AML-193 (cell line): ENCODE measurements around the gene C19orf73.

Experiments
- DNase-seq, 2 experiments: peaks; one replicate each; lab custom pipeline; 2025; lab: John Stamatoyannopoulos, UW

Gene C19orf73, protein sequence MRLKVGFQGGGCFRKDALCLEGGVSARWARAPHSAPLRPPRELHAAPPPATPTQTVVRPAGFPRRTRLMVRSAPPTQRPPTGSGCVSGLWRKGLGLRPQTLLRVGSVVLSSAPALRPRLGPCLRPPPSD

DNA sequence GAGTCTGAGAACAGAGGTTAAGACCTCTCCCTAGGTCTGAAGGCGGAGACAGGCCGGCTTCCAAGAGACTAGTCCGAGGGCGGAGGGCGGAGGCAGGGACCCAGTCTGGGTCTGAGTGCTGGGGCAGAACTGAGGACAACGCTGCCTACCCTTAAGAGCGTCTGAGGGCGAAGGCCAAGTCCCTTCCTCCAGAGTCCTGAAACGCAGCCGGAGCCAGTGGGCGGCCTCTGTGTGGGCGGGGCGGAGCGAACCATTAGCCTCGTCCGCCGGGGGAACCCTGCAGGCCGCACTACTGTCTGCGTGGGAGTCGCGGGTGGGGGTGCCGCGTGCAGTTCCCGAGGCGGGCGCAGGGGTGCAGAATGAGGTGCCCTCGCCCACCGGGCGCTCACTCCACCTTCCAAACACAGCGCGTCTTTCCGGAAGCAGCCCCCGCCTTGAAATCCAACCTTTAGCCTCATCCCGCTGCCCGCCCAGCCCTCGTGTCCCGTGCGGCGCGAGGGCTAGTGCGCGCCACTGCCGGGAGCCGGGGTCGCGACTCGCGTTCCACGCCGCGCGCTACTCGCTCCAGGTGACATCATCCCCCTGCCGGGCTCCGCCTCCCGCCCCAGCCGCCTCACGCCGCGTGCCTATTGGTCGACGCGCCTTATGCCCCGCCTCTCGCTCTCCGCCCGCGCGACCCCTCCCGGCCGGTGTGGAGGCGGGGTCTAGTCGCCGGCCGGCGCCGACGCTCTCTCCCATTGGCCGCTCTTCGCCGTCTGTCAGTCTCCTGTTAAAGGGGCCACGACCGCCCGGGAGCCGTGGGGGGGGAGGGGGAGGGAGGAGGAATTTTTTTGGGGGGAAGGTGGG is at the start of gene C19orf73:
C19orf73 (minus strand) TSS at position 579 of the 846 bp plus-strand sequence; CDS start at position 458, 121 bp downstream.
- peak; percentile 87 to 90 for DNase-seq

- no peak for DNase-seq
Measured at GRCh38 chr19:49168421-49168820, 49.5 kb upstream of the C19orf73 start.

GRCh38 chr19:49167857-49168409 is 49.0 kb upstream of the C19orf73 start:
- no peak for DNase-seq

DNA sequence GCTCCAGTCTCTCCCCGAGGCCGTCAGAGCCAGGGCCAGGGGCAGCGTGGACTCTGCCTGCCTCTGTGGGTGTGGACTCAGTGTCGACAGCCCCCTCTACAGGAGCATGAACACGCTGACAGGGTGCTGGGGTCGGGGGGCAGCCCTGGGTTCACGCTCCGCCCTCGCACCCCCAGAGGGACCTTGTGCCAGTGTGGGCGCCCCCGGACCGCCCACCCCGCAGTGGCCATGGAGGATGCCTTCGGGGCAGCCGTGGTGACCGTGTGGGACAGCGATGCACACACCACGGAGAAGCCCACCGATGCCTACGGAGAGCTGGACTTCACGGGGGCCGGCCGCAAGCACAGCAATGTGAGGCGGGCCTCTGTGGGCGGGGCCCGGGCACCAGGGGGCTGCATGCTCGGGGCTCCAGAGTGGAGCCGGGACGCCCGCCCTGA is 46.9 kb upstream of the C19orf73 start:
- no peak for DNase-seq

DNA sequence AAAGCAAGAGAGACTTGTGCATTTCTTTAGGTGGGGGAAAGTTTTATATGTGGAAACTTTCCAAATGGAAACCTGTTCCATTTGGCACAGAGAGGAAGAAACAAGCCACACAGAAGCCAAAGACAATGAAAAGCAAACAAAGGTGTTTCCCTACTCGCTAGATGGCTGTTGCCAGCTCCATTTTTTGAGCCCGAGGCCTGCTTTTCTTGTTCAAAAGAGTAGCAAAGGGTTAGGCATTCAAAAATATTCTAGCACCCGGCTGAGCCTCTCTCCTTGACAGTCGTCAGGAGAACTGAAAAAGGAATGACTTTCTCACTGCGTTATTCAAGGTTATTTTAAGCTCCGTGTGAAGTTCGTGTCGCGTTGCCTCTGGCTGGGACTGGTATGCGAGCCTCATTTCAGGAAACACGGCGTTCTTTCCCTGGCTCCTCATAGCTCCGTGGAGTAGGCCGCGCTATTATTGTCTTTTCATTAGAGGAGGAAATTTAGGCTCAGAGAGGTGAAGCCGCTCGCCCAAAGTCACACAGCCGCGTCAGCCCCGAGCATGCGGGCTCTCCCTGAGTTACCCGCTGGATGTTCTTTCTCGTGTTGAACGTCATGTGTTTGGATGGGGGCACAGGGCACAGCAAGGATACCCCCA is 46.3 kb upstream of the C19orf73 start:
- DNase-seq, result no peak

- DNase-seq, result no peak
Measured at GRCh38 chr19:49161987-49162386, 43.0 kb upstream of the C19orf73 start.

DNA sequence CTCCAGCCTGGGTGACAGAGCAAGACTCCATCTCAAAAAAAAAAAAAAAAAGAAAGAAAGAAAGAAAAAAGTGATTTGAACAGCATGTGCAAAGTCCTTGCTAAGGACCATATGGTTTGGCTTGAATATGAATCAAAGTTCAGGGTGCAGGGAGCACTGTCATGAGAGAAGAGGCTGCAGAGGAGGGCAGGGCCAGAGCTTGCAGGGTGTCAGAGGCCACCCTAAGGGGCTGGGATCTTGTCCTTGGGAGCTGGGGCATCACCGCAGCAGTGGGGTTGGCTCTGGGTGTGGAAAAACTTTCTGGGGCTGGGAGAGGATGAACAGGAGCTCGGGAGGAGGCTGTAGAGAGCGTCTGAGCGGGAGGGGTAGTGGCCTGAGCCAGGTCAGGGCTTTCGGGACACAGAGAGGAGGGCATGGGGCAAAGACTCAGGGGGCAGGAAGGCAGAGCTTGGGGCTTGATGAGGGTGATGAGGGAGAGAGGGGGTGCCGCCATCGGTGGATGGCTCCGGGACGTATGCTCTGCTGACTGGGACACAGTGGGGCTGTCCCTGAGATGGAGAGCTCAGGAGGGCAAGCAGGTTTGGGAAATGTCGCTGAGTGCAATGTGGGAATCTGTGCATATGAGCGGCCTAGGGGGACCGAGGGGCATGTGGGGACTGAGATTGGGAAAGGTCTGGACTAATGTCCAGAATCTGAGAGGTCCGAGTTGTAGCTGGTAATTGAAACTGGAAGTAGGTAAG is 41.7 kb upstream of the C19orf73 start:
- DNase-seq, result no peak

- peak in 1 of 2 experiments; percentile 30 for DNase-seq
Measured at GRCh38 chr19:49157445-49158224, 38.7 kb upstream of the C19orf73 start, which contains the start of gene TRPM4. Gene TRPM4, plus strand, starts transcription at chr19:49157792. Its CDS starts 75 bp downstream, at chr19:49157867.

GRCh38 chr19:49155820-49156346 is 36.9 kb upstream of the C19orf73 start:
- DNase-seq, result no peak

DNA sequence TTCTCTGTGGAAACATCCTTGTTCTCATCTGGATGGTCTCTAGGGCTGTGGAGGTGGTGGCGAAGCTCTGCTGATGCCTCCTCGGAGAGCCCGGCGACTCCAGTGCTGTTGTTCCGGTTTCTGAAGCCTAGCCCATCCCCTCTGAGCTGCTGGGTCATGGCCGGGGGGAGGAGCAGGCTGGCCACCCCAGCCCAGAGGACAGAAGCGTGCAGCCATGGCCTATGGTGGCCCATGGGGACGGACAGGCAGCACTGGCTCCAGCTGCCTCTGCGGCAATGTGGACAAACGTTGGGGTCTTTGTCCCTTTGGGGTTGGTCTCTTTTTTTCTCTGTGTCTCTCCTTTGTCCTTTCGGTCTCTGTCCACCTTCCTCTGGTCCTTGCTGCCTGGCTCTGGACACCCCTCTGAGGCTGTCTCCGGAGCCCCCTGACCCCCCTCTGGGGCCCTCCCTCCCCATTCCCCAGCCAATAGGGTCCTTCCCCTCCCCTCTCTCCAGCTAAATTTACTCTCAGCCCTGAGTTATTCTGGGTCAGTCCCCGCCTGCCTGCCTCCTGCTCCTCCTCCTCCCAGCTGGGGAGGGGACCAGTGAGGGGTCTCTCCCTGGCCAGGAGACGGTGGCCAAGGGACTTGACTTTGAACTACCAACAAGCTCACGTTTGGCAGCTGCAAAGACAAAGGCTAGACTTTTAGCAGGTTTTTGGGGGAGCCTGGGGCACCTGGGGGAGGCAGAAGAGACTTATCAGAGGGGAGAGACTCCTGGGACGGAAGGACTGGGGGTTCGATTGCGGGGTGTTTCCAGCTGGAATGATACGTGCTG is 36.3 kb upstream of the C19orf73 start, which contains the start of gene HRC:
HRC (minus strand) TSS at position 392 of the 815 bp plus-strand sequence; CDS start at position 233, 159 bp downstream.
- no peak for DNase-seq

- DNase-seq, result no peak
Measured at GRCh38 chr19:49154279-49154678, 35.3 kb upstream of the C19orf73 start.

- no peak for DNase-seq
Measured at GRCh38 chr19:49153167-49153809, 34.3 kb upstream of the C19orf73 start.

DNA sequence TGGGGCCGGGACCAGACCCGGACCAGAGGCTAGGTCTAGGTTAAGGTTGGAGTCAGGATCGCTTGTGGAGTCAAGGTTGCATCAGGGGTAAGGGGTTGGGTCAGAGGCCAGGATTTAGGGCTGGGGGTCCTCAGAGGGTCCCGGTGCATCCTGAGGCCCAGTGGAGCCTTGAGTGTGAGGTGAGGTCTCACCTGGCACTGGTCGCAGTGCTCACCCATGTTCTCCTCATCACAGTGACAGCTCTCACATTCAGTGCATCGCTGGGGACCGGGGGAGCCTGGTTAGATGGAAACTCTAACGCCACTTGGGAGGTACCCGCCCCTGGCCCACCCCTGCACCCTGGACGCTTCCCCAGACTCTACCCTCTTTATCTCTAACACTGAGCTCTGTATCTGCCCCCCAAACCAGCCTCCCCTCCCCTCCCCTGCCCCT is 33.2 kb upstream of the C19orf73 start:
- no peak for DNase-seq

- no peak for DNase-seq
Measured at GRCh38 chr19:49151267-49152118, 32.5 kb upstream of the C19orf73 start.

- DNase-seq, result no peak
Measured at GRCh38 chr19:49150944-49151243, 32.0 kb upstream of the C19orf73 start.

GRCh38 chr19:49150106-49150943 is 31.4 kb upstream of the C19orf73 start:
- DNase-seq, result peak; percentile 81 to 90

GRCh38 chr19:49149652-49150105 is 30.7 kb upstream of the C19orf73 start:
- DNase-seq, result peak; percentile 21 to 37
